Measurements from ENCODE around the gene KRT13.

- TF ChIP-seq CTCF (IDR thresholded peaks at IDR 0.05) (no peak), POLR2A (IDR thresholded peaks at IDR 0.05) (no peak)
Observed at GRCh38 chr17:41504246-41504977, 1.0 kb downstream of the KRT13 start.

Data from body of pancreas (tissue), 4 donors.